DOHH2 (cell line): Measurements from ENCODE around the gene TEKT5.

Source experiments
- CTCF ChIP-seq: fragments of 200-600 bp; sonication (generic); IDR thresholded peaks from one replicate; pipeline ENCODE4 v1.5.1; 2014; ENCODE audit warnings: antibody characterized with exemption, mild to moderate bottlenecking, low read depth, low read length; ENCODE audit not compliant: poor library complexity, severe bottlenecking
- EZH2phosphoT487 ChIP-seq: fragments of 200-600 bp; sonication (generic); IDR thresholded peaks from 2 replicates; pipeline ENCODE4 v1.6.1; 2017; ENCODE audit warnings: borderline replicate concordance, mild to moderate bottlenecking, antibody characterized with exemption, low read length, moderate library complexity, mixed read lengths

GRCh38 chr16:10741844-10742243 is 47.1 kb upstream of the TEKT5 start:
- TF ChIP-seq CTCF = no peak
- no peak for TF ChIP-seq EZH2phosphoT487
